Stimulated activated CD4-positive, alpha-beta T cell treated with anti-CD3 and anti-CD28 coated beads, Interleukin-4, amount 100 ng/mL, for 24 hours (primary cell): Measurements from ENCODE around the gene SLMAP.

Experiments
- DNase-seq: peaks from one replicate; pipeline ENCODE4 v3.0.0-alpha.2; 2020

The SLMAP gene

GRCh38 chr3:57896691-57897090 lies 140.6 kb downstream of the SLMAP start:
- DNase-seq = no peak

- DNase-seq = no peak
Observed at GRCh38 chr3:57900786-57901185, 144.7 kb downstream of the SLMAP start.

DNA sequence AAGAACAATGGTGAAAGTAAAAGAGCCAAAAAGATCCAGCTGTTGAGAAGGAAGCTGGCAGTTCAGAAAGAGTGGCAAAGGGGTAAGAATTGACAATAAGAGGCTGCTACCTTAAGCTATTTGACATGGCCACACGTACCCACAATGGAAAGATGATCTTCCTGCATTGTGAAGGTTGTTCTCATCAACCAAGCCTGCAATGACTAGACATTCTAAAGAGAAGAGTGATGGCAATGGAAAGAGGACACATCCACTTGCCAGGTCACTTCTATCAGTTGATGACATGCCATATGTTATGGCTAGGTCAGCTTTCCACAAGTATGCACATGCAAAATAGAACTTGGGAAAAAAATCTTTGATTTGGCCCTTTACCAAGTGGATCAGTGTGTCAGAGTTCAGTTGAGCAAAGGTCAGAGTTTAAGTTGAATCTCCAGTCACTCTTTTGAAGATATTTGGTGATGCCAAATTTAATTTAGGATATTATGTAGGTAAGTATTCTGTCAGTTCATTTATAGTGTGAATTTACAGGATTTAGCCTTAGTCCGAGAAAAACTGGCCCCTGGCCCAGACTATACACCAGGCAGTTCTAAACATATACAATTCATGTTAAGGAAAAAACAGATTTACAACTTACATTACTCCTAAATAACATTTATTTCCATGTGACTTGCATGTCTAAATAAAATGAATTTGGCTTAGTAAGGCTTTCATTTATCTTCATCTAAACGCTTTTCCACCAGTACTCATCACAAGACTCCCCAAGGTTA lies 147.2 kb downstream of the SLMAP start:
- DNase-seq = no peak

DNA sequence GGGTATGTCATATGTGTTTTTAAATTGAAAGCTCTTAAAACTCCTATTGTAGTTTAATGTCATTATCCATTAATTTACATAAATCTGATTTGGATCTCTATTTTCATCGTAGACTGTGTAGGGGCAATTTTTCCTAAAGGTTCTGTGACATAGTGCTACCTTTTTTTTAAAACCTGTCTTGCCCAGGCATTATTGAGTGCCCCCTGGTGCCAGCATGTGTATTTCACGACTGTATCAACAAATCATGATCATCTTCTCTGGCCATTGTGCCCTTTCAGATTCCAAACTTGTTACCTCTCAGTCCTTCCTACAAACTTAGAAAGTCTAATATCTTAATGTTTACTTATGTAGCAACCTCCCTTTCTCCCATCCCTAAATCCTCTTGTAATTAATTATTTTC lies 154.9 kb downstream of the SLMAP start:
- peak; percentile 15 for DNase-seq

DNA sequence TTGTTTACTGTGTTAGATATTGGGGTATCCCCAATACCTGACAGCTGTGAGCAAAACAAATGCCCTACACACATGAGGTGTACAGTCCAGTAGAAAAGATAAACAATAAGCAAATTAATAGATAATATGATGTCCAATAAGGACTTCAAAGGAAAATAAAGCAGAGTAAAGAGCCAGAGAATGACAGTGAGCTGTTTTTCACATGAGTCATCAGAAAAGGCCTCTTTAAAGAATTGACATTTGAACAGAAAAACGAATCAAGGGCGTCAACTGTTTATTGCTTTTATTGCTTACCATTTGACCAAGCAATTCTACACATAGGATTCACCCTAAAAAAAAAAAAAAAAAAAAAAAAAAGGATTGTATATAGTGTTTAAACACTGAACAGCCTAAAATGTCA lies 155.5 kb downstream of the SLMAP start:
- DNase-seq = no peak

- no peak for DNase-seq
Observed at GRCh38 chr3:57917601-57918000, 161.5 kb downstream of the SLMAP start.

DNA sequence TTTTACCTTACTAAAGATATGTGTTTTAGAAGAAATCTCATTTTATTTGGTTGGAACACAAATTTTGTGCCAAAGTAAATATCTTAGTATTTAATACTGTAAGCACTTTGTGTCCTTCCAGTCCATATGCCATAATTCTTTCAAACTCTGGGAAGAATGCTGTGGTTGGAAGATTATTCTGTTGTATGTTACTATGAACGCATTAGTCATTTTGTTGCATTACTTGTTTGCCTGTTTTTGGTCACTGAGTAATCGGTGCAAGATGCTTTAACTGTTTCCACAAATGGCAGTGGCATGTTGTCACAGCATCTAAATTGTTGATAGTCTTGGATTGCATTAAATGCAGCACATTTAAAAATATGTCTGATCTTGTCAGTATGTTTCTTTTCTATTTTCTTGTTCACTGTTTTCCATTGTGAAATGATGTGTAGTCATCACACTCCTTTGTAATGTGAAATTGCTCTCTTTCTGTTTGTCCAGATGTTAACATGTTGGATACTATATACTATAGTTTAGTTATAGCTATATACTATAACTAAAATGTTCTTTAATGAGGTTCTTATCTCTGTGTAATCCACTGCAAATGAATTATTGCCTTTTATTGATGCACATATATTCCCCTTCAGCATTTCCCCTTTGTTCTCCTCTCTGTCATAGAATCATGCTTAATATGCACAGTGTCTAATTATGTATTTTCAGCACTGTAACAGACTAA lies 162.2 kb downstream of the SLMAP start:
- DNase-seq = no peak

DNA sequence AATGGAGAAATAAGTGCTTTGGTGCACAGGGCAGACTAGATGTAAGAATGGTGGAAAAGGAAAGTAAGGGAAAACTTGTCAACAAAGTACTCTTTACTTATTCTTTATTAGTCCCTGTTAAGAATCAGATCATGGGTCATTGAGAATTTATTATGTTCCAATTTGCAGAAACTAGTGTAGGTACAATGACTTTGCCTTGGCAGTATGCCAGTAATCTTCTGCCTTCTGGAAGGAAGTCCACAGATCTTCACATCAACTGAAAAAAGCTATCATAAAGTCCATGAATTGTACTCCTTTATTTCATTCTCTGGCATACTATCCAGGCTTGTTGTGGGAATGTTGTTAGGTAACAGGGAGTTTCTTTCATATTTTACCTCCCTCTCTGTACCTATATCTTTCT lies 163.9 kb downstream of the SLMAP start:
- no peak for DNase-seq

- DNase-seq = no peak
Observed at GRCh38 chr3:57923101-57923500, 167.0 kb downstream of the SLMAP start.

DNA sequence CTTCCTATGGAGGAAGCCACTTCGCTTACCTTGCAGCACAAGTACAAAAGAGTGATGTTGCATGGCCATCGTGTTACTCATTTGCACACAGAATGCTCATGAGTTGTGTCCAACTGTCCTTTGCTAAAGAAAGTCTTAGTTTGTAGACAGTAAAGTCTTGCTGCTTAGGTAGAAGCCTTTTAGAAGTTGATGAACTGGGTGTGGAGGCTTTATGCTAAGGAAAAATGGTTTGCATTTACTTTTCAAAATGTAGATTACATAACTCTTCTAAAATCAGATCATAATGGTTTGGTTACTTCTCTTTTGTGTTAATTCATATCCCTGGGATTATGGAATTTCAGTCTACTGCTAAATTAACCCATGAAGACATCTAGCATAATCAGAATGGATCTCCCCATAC lies 167.6 kb downstream of the SLMAP start:
- no peak for DNase-seq

DNA sequence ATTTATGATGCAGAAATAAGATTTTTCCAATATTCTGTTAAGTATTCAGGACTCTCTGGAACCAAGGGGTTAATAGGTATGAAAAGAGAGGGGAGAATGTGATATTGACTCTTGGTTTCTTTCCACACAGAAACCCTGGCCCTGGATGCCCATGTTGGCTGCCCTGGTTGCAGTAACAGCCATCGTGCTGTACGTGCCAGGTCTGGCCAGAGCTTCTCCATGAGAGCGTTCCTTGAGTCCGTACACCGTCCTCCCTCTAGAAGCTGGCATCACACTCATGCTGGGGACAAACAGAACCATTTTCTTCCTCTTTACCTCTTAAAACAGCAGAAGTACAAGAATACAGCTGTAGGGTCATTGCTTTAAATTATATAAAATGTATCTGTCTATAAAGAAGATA lies 171.1 kb downstream of the SLMAP start:
- no peak for DNase-seq

- DNase-seq = no peak
Observed at GRCh38 chr3:57927916-57928315, 171.8 kb downstream of the SLMAP start.

DNA sequence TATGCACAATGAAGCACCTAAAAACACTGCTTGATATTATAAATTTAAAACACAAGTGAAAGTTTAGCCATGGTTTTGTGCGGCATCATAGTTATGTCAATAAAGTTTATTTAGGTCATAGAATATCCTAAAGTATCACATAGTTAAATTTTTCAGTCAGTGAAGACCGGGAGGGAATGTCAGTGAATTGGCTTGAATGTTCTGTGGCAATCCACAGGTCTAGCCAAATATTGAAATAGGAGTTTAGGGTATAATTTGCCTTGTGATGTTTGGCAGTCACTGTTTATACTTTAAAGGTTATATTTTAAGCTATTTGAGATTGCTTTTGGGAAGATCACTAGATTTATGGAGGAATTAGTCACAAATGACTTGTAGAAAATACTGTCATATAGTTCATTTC lies 172.4 kb downstream of the SLMAP start:
- no peak for DNase-seq

DNA sequence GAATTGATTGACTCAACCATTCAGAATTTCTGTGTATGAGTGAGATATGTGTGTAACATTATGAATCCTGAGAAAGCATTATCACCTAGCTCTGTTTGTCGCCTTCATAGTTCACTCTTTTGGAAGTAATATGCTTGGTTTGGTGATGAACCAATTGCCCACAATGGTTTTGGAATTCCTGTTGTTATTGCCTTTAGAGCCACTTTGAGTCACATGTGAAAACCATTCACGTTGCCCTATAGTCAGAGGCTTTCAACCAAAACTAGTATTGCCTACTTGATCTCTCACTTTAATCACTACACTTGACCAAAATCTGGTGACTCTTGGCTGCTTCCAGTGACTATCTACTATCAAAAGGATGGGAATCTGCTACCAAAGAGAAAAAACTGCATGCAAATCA lies 173.9 kb downstream of the SLMAP start:
- DNase-seq = no peak

- DNase-seq = no peak
Observed at GRCh38 chr3:57933602-57934001, 177.5 kb downstream of the SLMAP start.

DNA sequence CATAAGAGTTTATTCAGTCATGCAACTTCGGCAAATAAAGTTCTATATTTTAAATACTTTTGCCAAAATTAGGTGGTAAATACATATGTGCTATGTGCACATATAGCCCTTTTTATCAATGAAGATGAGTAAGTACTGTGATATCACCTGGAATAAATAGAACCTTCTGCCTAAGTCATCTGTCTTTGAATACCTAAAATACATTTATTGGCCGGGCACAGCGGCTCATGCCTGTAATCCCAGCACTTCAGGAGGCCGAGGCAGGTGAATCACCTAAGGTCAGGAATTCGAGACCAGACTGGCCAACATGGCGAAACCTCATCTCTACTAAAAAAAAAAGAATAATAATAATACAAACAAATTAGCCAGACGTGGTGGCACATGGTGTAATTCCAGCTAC lies 178.3 kb downstream of the SLMAP start:
- no peak for DNase-seq

DNA sequence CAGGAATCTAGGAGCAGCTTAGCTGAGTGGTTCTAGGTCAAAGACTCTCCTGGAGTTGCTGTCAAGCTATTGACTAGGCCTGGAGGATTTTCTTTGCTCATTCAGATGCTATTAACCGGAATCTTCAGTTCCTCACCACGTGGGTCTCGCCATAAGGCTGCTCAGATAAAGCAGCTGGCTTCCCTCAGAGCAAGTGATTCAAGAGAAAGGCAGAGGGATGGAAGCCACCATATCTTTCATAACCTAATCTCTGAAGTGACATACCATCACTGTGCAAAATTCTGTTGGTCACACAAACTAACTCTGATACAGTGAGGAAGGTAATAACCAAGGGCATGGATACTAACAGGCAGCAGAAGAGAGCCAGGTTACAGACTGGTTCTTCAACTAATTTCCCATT lies 179.4 kb downstream of the SLMAP start:
- no peak for DNase-seq

DNA sequence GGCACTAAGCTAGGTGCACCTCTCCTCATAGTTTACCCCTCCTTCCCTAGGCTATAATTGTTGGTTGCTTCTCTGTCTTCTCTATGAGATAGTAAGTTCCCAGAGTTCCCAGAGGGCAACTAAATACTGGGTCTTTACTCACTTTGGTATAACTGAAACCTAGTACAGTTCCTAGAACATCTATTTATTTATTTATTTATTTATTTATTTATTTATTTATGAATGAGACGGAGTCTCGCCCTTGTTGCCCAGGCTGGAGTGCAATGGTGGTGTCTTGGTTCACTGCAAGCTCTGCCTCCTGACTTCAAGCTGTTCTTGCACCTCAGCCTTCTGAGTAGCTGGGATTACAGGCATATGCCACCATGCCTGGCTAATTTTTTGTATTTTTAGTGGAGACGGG lies 181.0 kb downstream of the SLMAP start:
- no peak for DNase-seq

- DNase-seq = no peak
Observed at GRCh38 chr3:57939775-57940174, 183.7 kb downstream of the SLMAP start.

DNA sequence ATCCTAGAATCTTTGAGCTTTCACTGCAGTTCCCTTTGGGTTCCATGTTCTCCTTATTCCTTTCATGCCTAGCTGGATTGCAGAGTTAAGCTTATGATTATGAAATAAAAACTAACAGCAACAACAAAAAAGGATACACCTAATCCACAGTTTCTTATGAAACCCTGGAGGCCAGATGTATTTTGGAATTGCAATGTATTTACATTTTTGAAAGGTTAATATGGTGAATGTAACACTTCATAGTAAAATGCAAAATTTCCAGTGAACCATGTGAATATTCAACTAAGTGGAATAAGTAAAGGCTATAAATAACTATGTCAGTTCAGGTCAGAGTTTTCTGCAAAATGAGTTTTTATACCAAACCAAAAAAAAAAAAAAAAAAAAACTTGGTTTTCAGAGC lies 186.3 kb downstream of the SLMAP start:
- DNase-seq = no peak

- DNase-seq = no peak
Observed at GRCh38 chr3:57942872-57943283, 186.8 kb downstream of the SLMAP start.

DNA sequence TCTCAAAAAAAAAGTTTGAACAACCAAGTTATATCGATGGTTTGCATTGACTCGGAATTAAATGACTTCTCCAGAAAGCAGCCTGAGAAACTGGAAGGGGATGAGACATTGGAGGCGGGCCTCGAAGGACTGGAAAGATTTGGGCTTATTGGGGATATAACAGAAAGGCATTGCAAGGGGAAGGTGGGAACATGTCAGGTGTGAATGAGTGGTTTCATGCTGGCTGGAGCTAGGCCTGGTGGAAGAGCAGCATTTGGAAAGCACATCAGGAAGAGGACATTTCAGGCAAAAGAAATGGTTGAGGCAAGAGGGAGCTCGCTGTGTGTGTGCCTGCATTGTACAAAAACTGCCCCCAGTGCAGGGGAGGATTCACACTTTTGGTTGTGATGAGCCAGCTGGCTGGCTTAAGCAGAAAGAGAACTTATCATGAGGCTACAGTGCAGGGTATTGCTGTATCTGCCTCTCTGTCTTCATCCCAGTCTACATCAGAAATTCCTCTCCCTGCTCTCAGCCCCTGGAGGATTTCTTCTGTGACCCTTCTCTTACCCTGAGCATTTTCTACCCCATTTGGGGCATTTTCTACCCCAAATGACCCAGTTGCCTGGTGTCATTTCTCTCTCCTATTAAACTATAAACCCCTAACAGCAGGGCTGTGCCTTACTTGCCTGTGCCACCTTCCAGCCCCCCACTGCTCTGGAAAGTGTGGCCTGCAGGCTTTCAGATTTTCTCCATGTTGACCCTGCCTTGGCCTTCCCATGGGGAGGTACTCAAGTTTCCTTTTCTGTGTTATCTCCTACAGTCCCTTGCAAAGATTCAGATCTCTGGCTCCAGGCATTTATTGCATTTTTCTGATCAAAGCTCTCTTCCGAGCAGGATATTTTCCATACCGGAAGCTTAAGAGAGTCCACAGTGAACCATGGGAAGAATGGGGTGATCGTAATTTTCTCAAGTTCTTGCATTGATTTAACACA lies 187.7 kb downstream of the SLMAP start:
- DNase-seq = no peak

DNA sequence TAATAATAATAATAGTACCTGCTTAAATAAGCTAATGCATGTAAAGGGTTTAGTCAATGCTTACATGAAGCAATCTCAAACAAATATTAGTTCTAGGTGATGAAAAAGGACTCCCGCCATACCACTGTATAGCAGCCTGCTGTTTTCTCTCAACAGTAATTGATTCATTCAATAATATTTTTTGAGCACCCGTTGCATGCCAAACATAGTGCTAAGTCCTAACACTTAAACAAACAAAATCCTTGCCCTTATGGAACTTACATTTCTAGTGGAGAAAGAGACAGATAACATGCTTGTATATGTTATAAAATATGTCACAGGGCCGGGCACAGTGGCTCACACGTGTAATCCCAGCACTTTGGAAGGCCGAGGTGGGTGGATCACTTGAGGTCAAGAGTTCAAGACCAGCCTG lies 190.9 kb downstream of the SLMAP start:
- DNase-seq = no peak
